CD4-positive, alpha-beta memory T cell (primary cell): Measurements from ENCODE around the gene DNM3. TPM values are rescaled to one million over a fixed set of nuclear protein-coding genes. Genes with fewer than 3 reads are reported as not detected.
A peak's percentile ranks its signal among the peaks of the same experiment; 100 is the strongest.

Source experiments
- CTCF ChIA-PET: fragments of 350-600 bp; sonication (Branson Sonifier 250); formaldehyde crosslinking; loops from one replicate; lab custom pipeline; 2021; ENCODE audit warnings: inconsistent platforms; ENCODE audit not compliant: partially characterized antibody; lab: Charles Lee
- POLR2A ChIA-PET: fragments of 350-600 bp; sonication (Branson Sonifier 250); formaldehyde crosslinking; loops from one replicate; lab custom pipeline; 2021; ENCODE audit not compliant: partially characterized antibody; lab: Charles Lee
- DNase-seq, 5 donors: peaks; one replicate each; pipeline versions ENCODE4 v3.0.0 to v3.0.0-alpha.2; 2020 to 2022; ENCODE audit warnings: mixed read lengths in 1 of 5
- H3K27ac ChIP-seq: one replicate; pipeline ENCODE4 v1.7.0; 2013; ENCODE audit warnings: low read depth, low read length
- H3K27me3 ChIP-seq: 2 replicates; pipeline ENCODE4 v1.7.0; 2013; ENCODE audit warnings: mild to moderate bottlenecking, low read length, moderate library complexity; ENCODE audit not compliant: insufficient read depth
- H3K36me3 ChIP-seq: 2 replicates; pipeline ENCODE4 v1.7.0; 2013; ENCODE audit warnings: mild to moderate bottlenecking, low read length, moderate library complexity; ENCODE audit not compliant: insufficient read depth
- H3K4me1 ChIP-seq: 2 replicates; pipeline ENCODE4 v1.7.0; 2013; ENCODE audit warnings: mild to moderate bottlenecking, low read length, moderate library complexity; ENCODE audit not compliant: insufficient read depth
- H3K4me3 ChIP-seq, 2 donors: one replicate each; pipeline ENCODE4 v1.7.0; 2013; ENCODE audit warnings: low read length in 2 of 2, mild to moderate bottlenecking in 1 of 2
- H3K9me3 ChIP-seq, 2 donors: one replicate each; pipeline ENCODE4 v1.7.0; 2013; ENCODE audit warnings: low read length in 2 of 2, control low read depth in 1 of 2; ENCODE audit not compliant: control insufficient read depth in 1 of 2
- H3K27ac Mint-ChIP-seq, 7 donors: one replicate each; pipeline ENCODE4 v1.8.0; 2020 to 2021; ENCODE audit warnings: mixed read lengths in 7 of 7, mild to moderate bottlenecking in 6 of 7, inconsistent platforms in 3 of 7, moderate library complexity in 3 of 7
- H3K27me3 Mint-ChIP-seq, 2 donors: one replicate each; pipeline ENCODE4 v1.8.0; 2020 to 2021; ENCODE audit warnings: mixed read lengths in 2 of 2
- H3K36me3 Mint-ChIP-seq, 2 donors: one replicate each; pipeline ENCODE4 v1.8.0; 2020 to 2021; ENCODE audit warnings: mixed read lengths in 2 of 2, inconsistent platforms in 1 of 2, mild to moderate bottlenecking in 1 of 2
- H3K4me1 Mint-ChIP-seq, 4 donors: one replicate each; pipeline ENCODE4 v1.8.0; 2020 to 2021; ENCODE audit warnings: mixed read lengths in 4 of 4, mild to moderate bottlenecking in 1 of 4
- H3K4me3 Mint-ChIP-seq, 8 donors: one replicate each; pipeline ENCODE4 v1.8.0; 2020 to 2021; ENCODE audit warnings: mixed read lengths in 8 of 8, mild to moderate bottlenecking in 7 of 8, moderate library complexity in 6 of 8, inconsistent platforms in 3 of 8
- H3K9me3 Mint-ChIP-seq, 8 donors: one replicate each; pipeline ENCODE4 v1.8.0; 2020 to 2021; ENCODE audit warnings: mixed read lengths in 8 of 8, mild to moderate bottlenecking in 5 of 8, inconsistent platforms in 3 of 8, moderate library complexity in 1 of 8
- intact Hi-C: fragments of 100-400 bp; cut with micrococcal nuclease; formaldehyde crosslinking; loops from one replicate; pipeline ENCODE4 v1.15.1; 2023
- polyA plus RNA-seq, 2 donors: library from polyadenylated mRNA; unstranded; fragments of 300-500 nt; fragmentation: Illumina TruSeq; gene quantifications; one replicate each; pipeline ENCODE4 v1.2.3, GENCODE V29; 2021
- total RNA-seq, 2 experiments: library from RNA; stranded (reverse); gene quantifications; one replicate each; pipeline ENCODE4 v1.2.3, GENCODE V29; 2021

The DNM3 gene
- total and polyA plus RNA-seq, 4 experiments from 2014 or later, result 0.37 to 2.7 (median 1.4) TPM

DNA sequence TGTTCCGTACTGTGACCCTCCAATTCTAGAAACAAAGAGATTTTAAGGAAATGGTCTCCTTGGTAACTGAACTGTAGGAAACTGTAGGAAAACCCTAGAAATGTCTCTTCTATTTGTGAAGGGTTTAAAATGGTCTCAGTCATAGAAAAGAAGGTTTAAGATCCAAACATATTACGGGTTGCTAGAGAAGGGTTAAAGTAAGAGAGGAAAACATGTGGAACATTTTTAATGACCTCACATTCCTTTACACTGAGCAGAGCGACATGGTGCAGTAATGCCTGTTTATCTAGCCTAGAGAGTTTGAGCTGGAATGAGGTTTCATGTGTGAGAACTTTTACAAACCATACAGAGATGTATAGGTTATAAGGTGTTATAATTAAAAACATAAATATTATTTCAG, 542.2 kb downstream of the DNM3 start:
- Histone ChIP-seq H3K27me3 (no peaks in the 10 kb centered on the region), H3K4me3 (no peak overlapping the region), H3K36me3 (no peaks in the 10 kb centered on the region), H3K9me3 (no peaks in the 10 kb centered on the region), H3K4me1 (peaks cover 22% of the 10 kb centered on the region), H3K27ac (no peak overlapping the region)
- no peaks in the 10 kb centered on the region for H3K9me3 Mint-ChIP-seq
- no peak overlapping the region for H3K4me3 Mint-ChIP-seq
- ChIA-PET CTCF (interaction anchor here (1.3 kb wide), 1 partner anchor 15 kb away, joined by 3 read pairs; no protein-coding TSS in a partner anchor), POLR2A (interaction anchor here (0.7 kb wide), 1 partner anchor 25 kb away, joined by 3 read pairs; no protein-coding TSS in a partner anchor)
- intact Hi-C loops, result loop anchor here (5.0 kb wide), 2 partner anchors 201 to 246 kb away; no protein-coding TSS in a partner anchor
- H3K4me1 Mint-ChIP-seq, result peaks cover 17 to 37% (median 25%) of the 10 kb centered on the region in 4 donors
- H3K27me3 Mint-ChIP-seq, result no peaks in the 10 kb centered on the region
- no peak overlapping the region for H3K27ac Mint-ChIP-seq
- no peak for DNase-seq
- peaks cover 0 to 2% of the 10 kb centered on the region in 2 donors for H3K36me3 Mint-ChIP-seq

DNA sequence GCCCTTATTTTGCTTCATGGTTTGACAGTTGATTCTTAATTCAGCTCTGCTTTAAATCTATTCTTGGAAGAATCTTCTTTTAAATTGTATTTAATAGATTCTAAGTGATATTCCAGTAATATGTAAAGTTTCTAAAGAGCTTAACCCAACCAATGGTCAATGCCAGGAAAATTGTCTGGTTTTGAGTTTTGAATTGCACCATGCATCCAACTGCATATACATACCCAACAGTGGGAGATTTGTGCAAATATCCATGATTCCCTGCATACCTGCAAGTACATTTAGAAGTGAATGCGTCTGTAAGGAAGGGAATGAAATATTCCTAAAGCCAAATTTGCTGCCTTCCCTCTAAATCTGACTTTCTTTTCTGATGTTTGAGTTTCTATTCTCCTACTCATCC, 543.4 kb downstream of the DNM3 start:
- ChIA-PET POLR2A (interaction anchor here (1.7 kb wide), 1 partner anchor 10 kb away, joined by 6 read pairs; no protein-coding TSS in a partner anchor), CTCF (interaction anchor here (1.2 to 1.3 kb wide), 2 partner anchors 14 to 294 kb away, joined by 3 read pairs; no protein-coding TSS in a partner anchor)
- no peaks in the 10 kb centered on the region for H3K9me3 ChIP-seq
- intact Hi-C loops, result loop anchor here (5.0 kb wide), 2 partner anchors 202 to 247 kb away; no protein-coding TSS in a partner anchor
- H3K27me3 ChIP-seq, result no peaks in the 10 kb centered on the region
- peak overlapping the region in 1 of 7 donors; percentile 2 for H3K27ac Mint-ChIP-seq
- no peaks in the 10 kb centered on the region for H3K36me3 ChIP-seq
- no peak overlapping the region for H3K4me3 Mint-ChIP-seq
- H3K9me3 Mint-ChIP-seq, result no peaks in the 10 kb centered on the region
- peaks cover 17 to 28% (median 21%) of the 10 kb centered on the region in 4 donors for H3K4me1 Mint-ChIP-seq
- no peak for DNase-seq
- no peaks in the 10 kb centered on the region for H3K27me3 Mint-ChIP-seq
- peaks cover 0 to 2% of the 10 kb centered on the region in 2 donors for H3K36me3 Mint-ChIP-seq
- H3K4me1 ChIP-seq, result peaks cover 19% of the 10 kb centered on the region
- H3K4me3 ChIP-seq, result no peak overlapping the region
- no peak overlapping the region for H3K27ac ChIP-seq

GRCh38 chr1:172386046-172386445, 544.7 kb downstream of the DNM3 start:
- H3K9me3 ChIP-seq, result no peaks in the 10 kb centered on the region
- peaks cover 13% of the 10 kb centered on the region for H3K4me1 ChIP-seq
- CTCF ChIA-PET, result no interaction called here
- H3K27me3 ChIP-seq, result no peaks in the 10 kb centered on the region
- H3K4me3 Mint-ChIP-seq, result no peak overlapping the region
- intact Hi-C loops, result no loop called here
- H3K4me1 Mint-ChIP-seq, result peaks cover 8 to 22% (median 16%) of the 10 kb centered on the region in 4 donors
- H3K36me3 ChIP-seq, result no peaks in the 10 kb centered on the region
- H3K27ac Mint-ChIP-seq, result no peak overlapping the region
- DNase-seq, result no peak
- H3K9me3 Mint-ChIP-seq, result no peaks in the 10 kb centered on the region
- no peaks in the 10 kb centered on the region for H3K27me3 Mint-ChIP-seq
- POLR2A ChIA-PET, result no interaction called here
- H3K36me3 Mint-ChIP-seq, result no peaks in the 10 kb centered on the region
- H3K27ac ChIP-seq, result no peak overlapping the region
- no peak overlapping the region for H3K4me3 ChIP-seq

DNA sequence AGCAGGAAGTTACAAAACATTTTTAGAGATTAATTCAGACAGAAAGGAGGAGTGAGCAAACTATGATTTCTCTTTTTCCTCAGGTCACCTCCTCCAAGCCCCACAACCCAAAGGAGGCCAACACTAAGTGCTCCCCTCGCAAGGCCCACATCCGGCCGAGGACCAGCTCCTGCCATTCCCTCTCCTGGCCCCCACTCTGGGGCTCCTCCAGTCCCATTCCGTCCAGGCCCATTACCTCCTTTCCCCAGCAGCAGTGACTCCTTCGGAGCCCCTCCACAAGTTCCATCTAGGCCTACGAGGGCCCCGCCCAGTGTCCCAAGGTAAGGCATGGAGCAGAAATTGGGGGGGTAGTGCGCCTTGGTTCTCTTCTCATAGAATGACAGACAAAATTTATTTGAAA, 547.2 kb downstream of the DNM3 start:
- Histone ChIP-seq H3K27ac (no peak overlapping the region), H3K9me3 (no peaks in the 10 kb centered on the region), H3K27me3 (no peaks in the 10 kb centered on the region), H3K36me3 (no peaks in the 10 kb centered on the region), H3K4me3 (no peak overlapping the region), H3K4me1 (peaks cover 13% of the 10 kb centered on the region)
- H3K4me3 Mint-ChIP-seq, result no peak overlapping the region
- peak overlapping the region in 1 of 7 donors; percentile 35 for H3K27ac Mint-ChIP-seq
- POLR2A ChIA-PET, result interaction anchor here (1.3 kb wide), 1 partner anchor 52 kb away, joined by 3 read pairs; no protein-coding TSS in a partner anchor
- DNase-seq, result no peak
- intact Hi-C loops, result no loop called here
- H3K9me3 Mint-ChIP-seq, result no peaks in the 10 kb centered on the region
- peaks cover 6 to 29% (median 16%) of the 10 kb centered on the region in 4 donors for H3K4me1 Mint-ChIP-seq
- CTCF ChIA-PET, result no interaction called here
- H3K36me3 Mint-ChIP-seq, result no peaks in the 10 kb centered on the region
- H3K27me3 Mint-ChIP-seq, result no peaks in the 10 kb centered on the region

GRCh38 chr1:172390301-172390682, 549.0 kb downstream of the DNM3 start:
- DNase-seq, result no peak
- no peak overlapping the region for H3K27ac ChIP-seq
- CTCF ChIA-PET, result interaction anchor here (0.9 to 1.1 kb wide), 2 partner anchors 9 to 53 kb away, joined by 3 to 4 read pairs; partner anchors contain the start of gene PIGC
- Mint-ChIP-seq H3K36me3 (peaks cover 0 to 5% of the 10 kb centered on the region in 2 donors), H3K27me3 (no peaks in the 10 kb centered on the region), H3K4me3 (no peak overlapping the region), H3K9me3 (no peaks in the 10 kb centered on the region), H3K27ac (peak overlapping the region in 3 of 7 donors; percentile 17 to 86 (median 31)), H3K4me1 (peaks cover 18 to 47% (median 31%) of the 10 kb centered on the region in 4 donors)
- no peaks in the 10 kb centered on the region for H3K27me3 ChIP-seq
- POLR2A ChIA-PET, result interaction anchor here (1.1 to 2.1 kb wide), 2 partner anchors 9 to 35 kb away, joined by 4 to 7 read pairs; no protein-coding TSS in a partner anchor
- no peak overlapping the region for H3K4me3 ChIP-seq
- H3K9me3 ChIP-seq, result no peaks in the 10 kb centered on the region
- peaks cover 30% of the 10 kb centered on the region for H3K4me1 ChIP-seq
- no peaks in the 10 kb centered on the region for H3K36me3 ChIP-seq
- intact Hi-C loops, result loop anchor here (10.0 kb wide), 1 partner anchor 605 kb away; the partner anchor contains the start of gene METTL13

DNA sequence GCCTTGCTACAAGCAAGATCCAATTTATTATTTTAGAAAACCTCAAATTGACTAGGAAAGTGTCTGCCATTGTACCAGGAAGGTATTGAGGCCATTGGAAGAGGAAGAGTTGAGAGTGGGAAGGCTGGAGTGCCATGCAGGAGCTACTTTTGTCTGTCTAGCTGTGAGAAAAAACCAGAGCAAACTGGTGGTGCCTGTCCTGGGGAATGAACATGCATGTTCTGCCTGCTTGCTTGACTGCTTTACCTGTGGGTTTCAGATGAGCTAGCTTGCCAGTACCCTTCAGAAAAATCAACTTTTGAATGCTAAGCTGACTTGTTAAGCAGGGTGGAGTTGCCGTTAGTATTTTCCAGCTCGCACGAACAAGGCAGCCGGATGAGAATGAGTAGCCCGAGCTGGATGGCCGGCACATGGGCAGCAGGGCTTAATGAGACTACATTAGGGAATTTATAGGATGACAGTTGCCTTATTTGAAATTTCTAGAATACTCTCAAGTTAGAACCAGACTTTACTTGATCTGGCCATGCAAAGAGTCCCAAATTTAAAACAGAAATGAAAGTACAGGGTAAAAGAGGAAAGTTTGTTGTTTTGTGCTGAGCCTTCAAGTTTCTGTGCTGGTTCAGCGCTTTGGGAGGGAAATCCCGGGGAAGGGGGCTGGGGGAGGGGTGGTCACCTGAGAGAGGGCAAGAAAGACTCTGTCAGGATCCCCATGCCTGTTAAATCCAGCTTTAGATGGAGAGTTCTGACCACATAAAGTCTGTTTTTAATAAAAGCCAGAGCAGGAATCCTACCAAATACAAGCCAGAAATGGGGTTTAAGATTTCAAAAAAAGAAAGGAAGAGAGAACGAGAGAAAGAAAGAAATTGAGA, 549.6 kb downstream of the DNM3 start:
- POLR2A ChIA-PET, result interaction anchor here (1.1 to 2.1 kb wide), 2 partner anchors 10 to 35 kb away, joined by 4 to 7 read pairs; no protein-coding TSS in a partner anchor
- DNase-seq, result no peak
- CTCF ChIA-PET, result interaction anchor here (1.1 kb wide), 1 partner anchor 9 kb away, joined by 4 read pairs; no protein-coding TSS in a partner anchor
- Mint-ChIP-seq H3K4me1 (peaks cover 18 to 53% (median 36%) of the 10 kb centered on the region in 4 donors), H3K9me3 (no peaks in the 10 kb centered on the region), H3K27me3 (no peaks in the 10 kb centered on the region), H3K27ac (peak overlapping the region in 5 of 7 donors; percentile 17 to 86 (median 42)), H3K36me3 (peaks cover 0 to 5% of the 10 kb centered on the region in 2 donors), H3K4me3 (peak overlapping the region in 7 of 8 donors; percentile 0 to 64 (median 31))
- intact Hi-C loops, result loop anchor here (10.0 kb wide), 1 partner anchor 606 kb away; the partner anchor contains the start of gene METTL13
- H3K36me3 ChIP-seq, result no peaks in the 10 kb centered on the region
- H3K27me3 ChIP-seq, result no peaks in the 10 kb centered on the region
- peak overlapping the region in 1 of 2 donors; percentile 2 for H3K4me3 ChIP-seq
- no peaks in the 10 kb centered on the region for H3K9me3 ChIP-seq
- no peak overlapping the region for H3K27ac ChIP-seq
- H3K4me1 ChIP-seq, result peaks cover 37% of the 10 kb centered on the region
